Measurements from ENCODE around the gene MUC5B.

Gene MUC5B

DNA sequence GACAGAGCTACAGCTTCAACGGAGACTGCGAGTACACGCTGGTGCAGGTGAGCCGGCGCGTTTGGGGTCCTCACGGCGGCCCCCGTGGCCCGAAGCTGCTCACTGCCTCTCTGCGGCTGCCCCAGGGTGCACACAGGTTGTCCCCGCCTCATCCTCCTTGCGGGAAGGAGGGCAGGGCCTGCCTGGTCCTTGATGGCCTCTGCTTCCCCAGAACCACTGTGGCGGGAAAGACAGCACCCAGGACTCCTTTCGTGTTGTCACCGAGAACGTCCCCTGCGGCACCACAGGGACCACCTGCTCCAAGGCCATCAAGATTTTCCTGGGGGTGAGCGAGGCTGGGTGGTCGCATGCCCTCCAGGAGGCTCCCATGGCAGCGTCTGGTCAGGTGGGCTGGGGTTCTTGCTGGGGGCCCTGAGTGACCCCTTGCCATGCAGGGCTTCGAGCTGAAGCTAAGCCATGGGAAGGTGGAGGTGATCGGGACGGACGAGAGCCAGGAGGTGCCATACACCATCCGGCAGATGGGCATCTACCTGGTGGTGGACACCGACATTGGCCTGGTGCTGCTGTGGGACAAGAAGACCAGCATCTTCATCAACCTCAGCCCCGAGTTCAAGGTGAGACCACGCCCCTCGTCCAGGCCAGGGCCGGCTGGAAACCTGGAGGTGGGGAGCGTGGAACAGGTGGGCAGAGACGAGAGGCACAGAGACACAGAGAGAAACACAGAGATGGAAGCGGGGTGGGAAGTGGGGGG lies 45.7 kb upstream of the MUC5B start:
- TF ChIP-seq, protein P1, sequence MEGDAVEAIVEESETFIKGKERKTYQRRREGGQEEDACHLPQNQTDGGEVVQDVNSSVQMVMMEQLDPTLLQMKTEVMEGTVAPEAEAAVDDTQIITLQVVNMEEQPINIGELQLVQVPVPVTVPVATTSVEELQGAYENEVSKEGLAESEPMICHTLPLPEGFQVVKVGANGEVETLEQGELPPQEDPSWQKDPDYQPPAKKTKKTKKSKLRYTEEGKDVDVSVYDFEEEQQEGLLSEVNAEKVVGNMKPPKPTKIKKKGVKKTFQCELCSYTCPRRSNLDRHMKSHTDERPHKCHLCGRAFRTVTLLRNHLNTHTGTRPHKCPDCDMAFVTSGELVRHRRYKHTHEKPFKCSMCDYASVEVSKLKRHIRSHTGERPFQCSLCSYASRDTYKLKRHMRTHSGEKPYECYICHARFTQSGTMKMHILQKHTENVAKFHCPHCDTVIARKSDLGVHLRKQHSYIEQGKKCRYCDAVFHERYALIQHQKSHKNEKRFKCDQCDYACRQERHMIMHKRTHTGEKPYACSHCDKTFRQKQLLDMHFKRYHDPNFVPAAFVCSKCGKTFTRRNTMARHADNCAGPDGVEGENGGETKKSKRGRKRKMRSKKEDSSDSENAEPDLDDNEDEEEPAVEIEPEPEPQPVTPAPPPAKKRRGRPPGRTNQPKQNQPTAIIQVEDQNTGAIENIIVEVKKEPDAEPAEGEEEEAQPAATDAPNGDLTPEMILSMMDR (conservative IDR thresholded peaks at IDR 0.05; ENCODE audit: low read depth, low read length) = no peak
- DNase-seq (ENCODE audit: low read depth) = no peak
- H3K4me3 ChIP-seq (ENCODE audit: low read length) = no peak overlapping the region

DNA sequence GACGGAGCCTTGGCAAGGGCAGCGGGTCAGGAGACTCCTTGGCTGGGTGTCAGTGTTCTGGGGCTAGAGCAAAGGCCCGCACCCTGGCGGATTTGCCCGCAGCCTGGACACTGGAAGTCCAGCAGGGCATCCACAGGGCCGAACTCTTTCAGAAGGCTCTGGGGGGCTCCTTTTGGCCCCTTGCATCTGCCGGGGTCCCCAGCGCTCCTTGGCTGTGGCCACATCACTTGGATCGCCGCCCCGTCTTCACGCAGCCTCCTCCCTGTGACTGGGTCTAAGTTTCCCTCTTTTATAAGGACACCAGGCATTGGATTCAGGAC lies 45.1 kb upstream of the MUC5B start:
- no peak overlapping the region for H3K4me3 ChIP-seq (ENCODE audit: low read length)
- TF ChIP-seq, protein P1 (conservative IDR thresholded peaks at IDR 0.05; ENCODE audit: low read depth, low read length) = no peak

GRCh38 chr11:1178201-1178885 lies 44.5 kb upstream of the MUC5B start:
- no peak for DNase-seq (ENCODE audit: low read depth)
- H3K4me3 ChIP-seq (ENCODE audit: low read length) = no peak overlapping the region
- TF ChIP-seq, protein P1 (conservative IDR thresholded peaks at IDR 0.05; ENCODE audit: low read depth, low read length) = no peak

More for the DNA sequence above, 45.1 kb upstream of the MUC5B start:
- no peak for DNase-seq (ENCODE audit: low read depth)

- DNase-seq (ENCODE audit: low read depth) = no peak
- TF ChIP-seq, protein P1 (conservative IDR thresholded peaks at IDR 0.05; ENCODE audit: low read depth, low read length) = no peak
- H3K4me3 ChIP-seq (ENCODE audit: low read length) = no peak overlapping the region
Observed at GRCh38 chr11:1178906-1179305, 44.0 kb upstream of the MUC5B start.

GRCh38 chr11:1179641-1180040 lies 43.2 kb upstream of the MUC5B start:
- TF ChIP-seq, protein P1 (conservative IDR thresholded peaks at IDR 0.05; ENCODE audit: low read depth, low read length) = no peak
- H3K4me3 ChIP-seq (ENCODE audit: low read length) = no peak overlapping the region

DNA sequence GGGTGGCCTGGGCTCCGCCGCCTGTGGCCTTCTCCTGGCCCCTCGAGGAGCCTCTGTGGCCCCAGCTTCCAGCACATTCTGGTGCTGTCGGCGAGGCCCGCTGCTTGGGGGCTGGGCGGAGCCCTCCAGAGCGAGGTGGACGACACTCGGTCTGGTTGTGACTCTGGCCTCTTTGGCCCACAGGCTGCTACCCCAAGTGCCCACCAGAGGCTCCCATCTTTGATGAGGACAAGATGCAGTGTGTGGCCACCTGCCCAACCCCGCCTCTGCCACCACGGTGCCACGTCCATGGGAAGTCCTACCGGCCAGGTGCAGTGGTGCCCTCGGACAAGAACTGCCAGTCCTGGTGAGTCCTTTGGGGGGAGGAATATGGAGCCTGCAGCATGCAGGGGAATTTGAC lies 42.7 kb upstream of the MUC5B start:
- no peak for DNase-seq (ENCODE audit: low read depth)
- H3K4me3 ChIP-seq (ENCODE audit: low read length) = no peak overlapping the region
- TF ChIP-seq, protein P1 (conservative IDR thresholded peaks at IDR 0.05; ENCODE audit: low read depth, low read length) = no peak

More at GRCh38 chr11:1179641-1180040, 43.2 kb upstream of the MUC5B start:
- DNase-seq (ENCODE audit: low read depth) = no peak

DNA sequence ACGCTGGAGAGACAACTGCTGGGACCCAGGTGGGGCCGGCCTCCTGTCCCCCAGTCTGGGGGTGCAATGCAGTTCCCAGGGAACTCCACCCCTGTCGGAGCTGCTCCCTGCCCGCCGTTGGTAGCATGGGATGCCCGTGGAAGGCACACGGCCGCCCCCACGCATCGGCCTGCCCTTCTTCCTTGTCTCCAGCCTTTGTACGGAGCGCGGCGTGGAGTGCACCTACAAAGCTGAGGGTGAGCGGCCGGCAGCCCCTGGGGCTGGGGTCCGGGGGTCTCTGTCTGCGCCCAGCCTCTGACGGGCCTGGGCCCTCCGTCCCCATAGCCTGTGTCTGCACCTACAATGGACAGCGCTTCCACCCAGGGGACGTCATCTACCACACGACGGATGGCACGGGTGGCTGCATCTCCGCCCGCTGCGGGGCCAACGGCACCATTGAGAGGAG lies 41.9 kb upstream of the MUC5B start:
- no peak overlapping the region for H3K4me3 ChIP-seq (ENCODE audit: low read length)
- TF ChIP-seq, protein P1 (conservative IDR thresholded peaks at IDR 0.05; ENCODE audit: low read depth, low read length) = no peak
- no peak for DNase-seq (ENCODE audit: low read depth)

Data from retinal pigment epithelial cell (primary cell).